Measurements from ENCODE around the gene CELF1.

CELF1 gene

DNA sequence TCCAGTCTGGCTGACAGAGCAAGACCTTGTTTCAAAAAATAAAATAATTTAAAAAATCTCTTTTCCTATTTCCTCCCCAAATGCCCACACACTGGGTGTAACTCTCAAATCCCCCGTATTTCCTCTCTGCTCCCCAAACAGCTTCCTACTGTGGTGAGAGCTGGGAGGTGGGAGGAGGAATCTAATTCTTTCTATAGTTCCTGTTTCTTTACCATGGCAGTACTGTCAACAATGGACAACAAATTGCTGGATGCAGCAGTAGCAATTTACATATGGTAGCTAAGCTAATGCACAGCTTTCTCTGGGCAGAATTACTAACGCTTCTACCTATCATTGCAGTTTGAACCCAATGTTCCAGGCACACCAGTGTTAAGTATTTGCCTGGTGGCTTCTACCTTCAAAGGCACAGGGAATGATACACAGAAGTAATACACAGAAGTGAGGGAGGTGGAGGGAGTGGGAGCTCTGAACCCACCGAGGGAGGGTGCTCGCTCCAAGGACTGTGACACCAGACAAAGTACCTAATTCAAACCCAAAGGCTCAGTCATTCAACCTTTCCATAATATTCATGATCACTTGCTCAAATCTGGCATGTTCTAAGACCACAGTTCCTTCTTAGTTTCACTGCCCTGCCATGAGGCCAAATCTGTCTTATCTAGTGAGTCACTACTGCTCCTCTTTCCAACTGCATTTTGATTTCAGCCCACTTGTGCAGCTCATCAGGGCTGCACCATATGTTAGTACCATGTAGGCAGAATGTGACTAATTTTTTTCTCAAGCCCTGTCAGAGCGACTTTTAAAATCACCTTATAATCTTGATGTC, 37.9 kb downstream of the CELF1 start:
- H3K36me3 ChIP-seq (ENCODE audit: control insufficient read depth, insufficient read depth, low read length): no peaks in the 10 kb centered on the region
- H3K4me3 ChIP-seq (ENCODE audit: low read depth, low read length): no peak overlapping the region
- no peak overlapping the region for H3K9ac ChIP-seq (ENCODE audit: low read depth, low read length)
- no peaks in the 10 kb centered on the region for H3K9me3 ChIP-seq (ENCODE audit: control insufficient read depth, insufficient read depth, low read length)
- no peaks in the 10 kb centered on the region for H3K27me3 ChIP-seq (ENCODE audit: control insufficient read depth, insufficient read depth, low read length)
- peaks cover 23% of the 10 kb centered on the region for H3K4me1 ChIP-seq (ENCODE audit: control insufficient read depth, insufficient read depth, low read length)

DNA sequence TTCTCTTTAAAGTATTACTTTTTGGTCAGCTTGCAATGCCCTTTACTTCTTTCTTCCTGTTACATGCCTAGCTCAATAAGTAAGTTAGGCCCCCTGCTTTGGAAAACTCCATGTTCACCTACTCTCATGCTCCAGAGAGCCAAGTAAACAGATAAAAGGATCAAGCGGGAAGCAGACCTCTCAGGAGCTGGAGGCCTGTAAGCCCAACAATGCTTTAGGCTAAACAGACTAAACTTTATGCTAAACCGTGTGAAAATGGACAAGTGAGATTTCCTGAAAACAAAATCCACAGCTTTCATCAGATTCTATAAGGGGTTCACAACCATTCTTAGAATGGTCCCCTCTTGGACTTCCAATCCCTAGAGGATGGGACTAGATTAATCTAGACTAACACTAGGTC, 40.2 kb downstream of the CELF1 start:
- H3K4me3 ChIP-seq (ENCODE audit: low read depth, low read length): no peak overlapping the region
- no peaks in the 10 kb centered on the region for H3K9me3 ChIP-seq (ENCODE audit: control insufficient read depth, insufficient read depth, low read length)
- H3K9ac ChIP-seq (ENCODE audit: low read depth, low read length): no peak overlapping the region
- H3K27me3 ChIP-seq (ENCODE audit: control insufficient read depth, insufficient read depth, low read length): no peaks in the 10 kb centered on the region
- H3K36me3 ChIP-seq (ENCODE audit: control insufficient read depth, insufficient read depth, low read length): no peaks in the 10 kb centered on the region
- peaks cover 40% of the 10 kb centered on the region for H3K4me1 ChIP-seq (ENCODE audit: control insufficient read depth, insufficient read depth, low read length)

DNA sequence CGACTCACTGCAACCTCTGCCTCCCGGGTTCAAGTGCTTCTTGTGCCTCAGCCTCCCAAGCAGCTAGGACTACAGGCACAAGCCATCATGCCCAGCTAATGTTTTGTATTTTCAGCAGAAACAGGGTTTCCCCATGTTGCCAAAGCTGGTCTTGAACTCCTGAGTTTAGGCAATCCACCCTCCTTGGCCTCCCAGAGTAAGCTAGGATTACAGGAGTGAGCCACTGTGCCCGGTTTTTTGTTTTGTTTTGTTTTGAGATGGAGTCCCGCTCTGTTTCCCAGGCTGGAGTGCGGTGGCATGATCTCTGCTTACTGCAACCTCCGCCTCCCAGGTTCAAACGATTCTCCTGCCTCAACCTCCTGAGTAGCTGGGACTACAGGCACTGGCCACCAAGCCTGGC, 41.0 kb downstream of the CELF1 start:
- no peaks in the 10 kb centered on the region for H3K27me3 ChIP-seq (ENCODE audit: control insufficient read depth, insufficient read depth, low read length)
- no peaks in the 10 kb centered on the region for H3K9me3 ChIP-seq (ENCODE audit: control insufficient read depth, insufficient read depth, low read length)
- no peak overlapping the region for H3K4me3 ChIP-seq (ENCODE audit: low read depth, low read length)
- H3K36me3 ChIP-seq (ENCODE audit: control insufficient read depth, insufficient read depth, low read length): no peaks in the 10 kb centered on the region
- no peak overlapping the region for H3K9ac ChIP-seq (ENCODE audit: low read depth, low read length)
- peaks cover 40% of the 10 kb centered on the region for H3K4me1 ChIP-seq (ENCODE audit: control insufficient read depth, insufficient read depth, low read length)

DNA sequence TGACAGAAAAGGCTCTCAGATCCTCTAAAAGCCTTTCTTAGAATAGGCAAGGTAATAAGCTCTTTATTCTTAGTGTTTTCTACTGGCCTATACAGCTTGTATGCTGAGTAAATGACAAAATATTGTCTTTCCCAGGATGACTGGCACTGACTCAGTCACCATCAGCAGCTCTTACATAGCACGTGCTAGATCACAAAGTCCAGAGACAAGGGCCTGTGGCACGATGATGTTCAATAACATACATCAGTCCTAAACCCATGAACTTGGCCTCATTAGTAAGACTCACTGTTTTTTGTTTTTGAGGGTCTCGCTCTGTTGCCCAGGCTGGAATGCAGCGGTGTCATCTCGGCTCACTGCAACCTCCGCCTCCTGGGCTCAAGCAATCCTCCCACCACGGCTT, 42.7 kb downstream of the CELF1 start:
- Histone ChIP-seq H3K9me3 (ENCODE audit: control insufficient read depth, insufficient read depth, low read length) (no peaks in the 10 kb centered on the region), H3K9ac (ENCODE audit: low read depth, low read length) (no peak overlapping the region), H3K27me3 (ENCODE audit: control insufficient read depth, insufficient read depth, low read length) (no peaks in the 10 kb centered on the region), H3K4me1 (ENCODE audit: control insufficient read depth, insufficient read depth, low read length) (peaks cover 36% of the 10 kb centered on the region), H3K36me3 (ENCODE audit: control insufficient read depth, insufficient read depth, low read length) (no peaks in the 10 kb centered on the region), H3K4me3 (ENCODE audit: low read depth, low read length) (no peak overlapping the region)

DNA sequence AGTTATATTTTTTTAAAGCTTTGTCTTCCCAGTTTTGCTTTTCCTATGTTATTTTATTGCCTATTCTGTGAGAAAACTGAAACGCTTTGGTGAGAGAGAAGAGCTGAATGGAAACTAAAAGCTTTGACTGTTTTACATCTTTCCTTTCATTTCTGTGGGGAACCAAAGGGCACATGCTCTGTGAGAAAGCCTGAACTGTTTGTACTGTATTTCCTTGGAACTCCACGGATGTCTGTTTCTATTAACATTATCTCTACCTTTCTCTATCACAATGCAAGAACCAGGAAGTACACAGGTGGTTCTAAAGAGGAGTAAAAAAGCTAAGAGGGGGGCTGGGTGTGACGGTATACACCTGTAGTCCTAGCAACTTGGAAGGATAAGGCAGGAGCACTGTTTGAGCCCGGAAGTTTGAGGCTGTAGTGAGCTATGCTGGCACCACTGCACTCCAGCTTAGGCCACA, 43.8 kb downstream of the CELF1 start:
- H3K9me3 ChIP-seq (ENCODE audit: control insufficient read depth, insufficient read depth, low read length): no peaks in the 10 kb centered on the region
- H3K4me1 ChIP-seq (ENCODE audit: control insufficient read depth, insufficient read depth, low read length): peaks cover 25% of the 10 kb centered on the region
- no peaks in the 10 kb centered on the region for H3K36me3 ChIP-seq (ENCODE audit: control insufficient read depth, insufficient read depth, low read length)
- no peak overlapping the region for H3K4me3 ChIP-seq (ENCODE audit: low read depth, low read length)
- H3K27me3 ChIP-seq (ENCODE audit: control insufficient read depth, insufficient read depth, low read length): no peaks in the 10 kb centered on the region
- H3K9ac ChIP-seq (ENCODE audit: low read depth, low read length): no peak overlapping the region

DNA sequence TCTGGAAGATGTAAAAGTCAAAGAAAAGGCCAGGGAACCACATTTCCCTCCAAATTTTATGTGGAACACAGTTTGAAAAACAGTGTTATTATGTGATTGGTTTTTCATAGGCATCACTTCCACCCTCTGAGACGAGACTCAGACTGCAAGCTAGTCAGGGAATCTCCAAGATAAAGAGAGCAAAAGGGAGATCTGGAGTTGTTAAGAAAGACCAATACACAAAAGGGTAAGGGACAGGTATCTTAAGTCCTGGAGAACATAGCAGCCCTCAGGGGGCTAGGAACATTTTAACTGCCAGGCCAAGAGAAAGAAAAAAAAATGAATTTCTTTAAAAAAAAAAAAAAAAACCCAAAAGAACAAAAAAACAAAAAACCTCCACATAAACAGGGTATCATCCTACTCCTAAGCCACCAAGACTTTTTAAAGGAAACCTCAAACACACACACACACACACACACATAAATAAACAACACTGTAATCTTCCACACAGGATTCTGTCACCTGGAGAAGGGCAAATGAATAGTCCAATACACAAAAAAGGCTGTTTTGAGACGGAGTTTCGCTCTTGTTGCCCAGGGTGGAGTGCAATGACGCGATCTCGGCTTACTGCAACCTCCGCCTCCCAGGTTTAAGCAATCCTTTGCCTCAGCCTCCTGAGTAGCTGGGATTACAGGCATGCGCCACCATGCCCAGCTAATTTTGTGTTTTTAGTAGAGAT, 44.5 kb downstream of the CELF1 start:
- H3K4me3 ChIP-seq (ENCODE audit: low read depth, low read length): no peak overlapping the region
- H3K27me3 ChIP-seq (ENCODE audit: control insufficient read depth, insufficient read depth, low read length): no peaks in the 10 kb centered on the region
- H3K9me3 ChIP-seq (ENCODE audit: control insufficient read depth, insufficient read depth, low read length): no peaks in the 10 kb centered on the region
- no peaks in the 10 kb centered on the region for H3K36me3 ChIP-seq (ENCODE audit: control insufficient read depth, insufficient read depth, low read length)
- H3K9ac ChIP-seq (ENCODE audit: low read depth, low read length): no peak overlapping the region
- peaks cover 25% of the 10 kb centered on the region for H3K4me1 ChIP-seq (ENCODE audit: control insufficient read depth, insufficient read depth, low read length)

DNA sequence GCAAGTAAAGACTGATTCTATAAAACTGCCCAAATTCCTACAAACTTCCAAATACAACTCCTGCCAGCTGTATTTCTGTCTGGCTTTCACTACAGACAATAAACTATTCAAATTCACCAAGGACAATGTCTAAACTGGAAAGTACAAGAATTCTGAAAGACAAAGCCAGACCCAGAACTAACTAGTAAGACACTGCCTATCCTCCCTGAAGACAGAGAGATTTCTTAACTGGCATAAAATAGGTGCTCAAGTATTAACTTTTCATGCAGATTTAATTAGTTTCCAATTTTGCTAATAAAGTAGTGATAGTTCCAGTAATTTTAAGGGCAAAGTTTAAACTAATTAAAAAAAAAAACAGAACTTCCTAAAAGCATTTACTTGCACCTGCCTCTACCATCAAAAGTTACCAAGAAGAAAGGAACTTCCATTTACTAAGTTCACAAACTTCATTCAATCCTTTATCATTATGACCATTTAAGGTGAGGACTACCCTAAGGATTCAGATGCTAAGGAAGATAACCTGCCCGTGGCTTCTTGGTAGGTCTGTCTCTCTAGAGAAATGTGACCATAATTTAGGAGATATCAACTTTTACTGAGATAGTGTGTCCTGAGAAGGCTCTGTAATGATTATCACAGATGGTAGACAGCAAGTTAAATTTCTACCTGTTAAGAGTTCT, 45.2 kb downstream of the CELF1 start:
- no peaks in the 10 kb centered on the region for H3K36me3 ChIP-seq (ENCODE audit: control insufficient read depth, insufficient read depth, low read length)
- H3K4me3 ChIP-seq (ENCODE audit: low read depth, low read length): no peak overlapping the region
- H3K4me1 ChIP-seq (ENCODE audit: control insufficient read depth, insufficient read depth, low read length): peaks cover 23% of the 10 kb centered on the region
- no peaks in the 10 kb centered on the region for H3K9me3 ChIP-seq (ENCODE audit: control insufficient read depth, insufficient read depth, low read length)
- no peak overlapping the region for H3K9ac ChIP-seq (ENCODE audit: low read depth, low read length)
- no peaks in the 10 kb centered on the region for H3K27me3 ChIP-seq (ENCODE audit: control insufficient read depth, insufficient read depth, low read length)

DNA sequence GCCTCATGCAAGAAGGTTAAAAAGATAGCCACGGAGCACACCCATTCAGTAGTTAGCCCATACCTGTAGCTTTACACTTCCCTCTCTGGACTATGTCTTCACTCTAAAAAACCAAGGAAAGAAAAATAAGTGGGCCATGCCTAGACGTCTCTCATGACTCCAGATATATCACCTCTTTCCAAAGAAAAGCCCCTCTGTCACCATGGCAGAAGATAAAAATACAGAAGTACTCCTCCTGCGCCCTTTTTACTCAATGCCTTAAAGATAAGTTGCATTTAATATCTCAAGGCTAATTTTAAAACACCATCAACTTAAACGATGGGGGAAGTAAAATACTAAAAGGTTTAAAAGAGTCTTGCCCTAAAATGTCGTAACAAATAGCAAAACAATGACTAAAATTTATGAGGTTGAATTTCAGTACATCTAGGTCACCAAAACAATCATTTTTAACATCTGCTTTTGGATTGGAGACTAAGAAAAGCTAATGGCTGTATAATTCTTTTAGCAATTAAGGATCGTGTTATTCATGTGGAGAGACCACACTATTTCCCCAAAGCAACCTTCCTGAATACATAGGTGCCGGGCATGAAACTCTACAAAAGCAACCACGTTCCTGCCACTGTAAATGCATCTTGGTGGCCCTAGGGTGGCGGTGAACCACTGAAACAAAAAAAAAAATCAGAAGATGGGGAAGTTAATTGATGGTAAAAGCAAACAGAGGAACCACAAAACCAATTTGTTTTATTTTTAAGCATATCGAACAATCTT, 46.0 kb downstream of the CELF1 start:
- H3K36me3 ChIP-seq (ENCODE audit: control insufficient read depth, insufficient read depth, low read length): no peaks in the 10 kb centered on the region
- H3K4me1 ChIP-seq (ENCODE audit: control insufficient read depth, insufficient read depth, low read length): peaks cover 20% of the 10 kb centered on the region
- H3K9me3 ChIP-seq (ENCODE audit: control insufficient read depth, insufficient read depth, low read length): no peaks in the 10 kb centered on the region
- no peak overlapping the region for H3K4me3 ChIP-seq (ENCODE audit: low read depth, low read length)
- H3K9ac ChIP-seq (ENCODE audit: low read depth, low read length): no peak overlapping the region
- H3K27me3 ChIP-seq (ENCODE audit: control insufficient read depth, insufficient read depth, low read length): no peaks in the 10 kb centered on the region

DNA sequence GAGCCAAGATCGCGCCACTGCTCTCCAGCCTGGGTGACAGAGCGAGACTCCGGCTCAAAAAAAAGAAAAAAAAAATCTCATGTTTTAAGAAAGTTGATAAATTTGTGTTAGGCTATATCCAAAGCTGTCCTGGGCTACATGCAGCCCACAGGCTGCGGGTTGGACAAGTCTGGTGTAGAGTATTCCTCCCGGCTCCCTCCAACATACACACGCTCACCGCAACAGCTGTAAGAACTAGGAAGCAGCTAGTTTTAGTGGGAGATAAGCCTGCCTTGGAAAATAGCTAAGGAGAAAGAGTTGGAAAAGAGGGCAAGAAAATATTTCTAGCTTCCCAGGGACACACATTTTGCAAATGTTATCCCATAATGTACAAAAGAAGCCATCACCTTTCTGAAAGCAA, 46.6 kb downstream of the CELF1 start:
- Histone ChIP-seq H3K27me3 (ENCODE audit: control insufficient read depth, insufficient read depth, low read length) (no peaks in the 10 kb centered on the region), H3K9me3 (ENCODE audit: control insufficient read depth, insufficient read depth, low read length) (no peaks in the 10 kb centered on the region), H3K9ac (ENCODE audit: low read depth, low read length) (no peak overlapping the region), H3K36me3 (ENCODE audit: control insufficient read depth, insufficient read depth, low read length) (no peaks in the 10 kb centered on the region), H3K4me3 (ENCODE audit: low read depth, low read length) (no peak overlapping the region), H3K4me1 (ENCODE audit: control insufficient read depth, insufficient read depth, low read length) (peaks cover 20% of the 10 kb centered on the region)

DNA sequence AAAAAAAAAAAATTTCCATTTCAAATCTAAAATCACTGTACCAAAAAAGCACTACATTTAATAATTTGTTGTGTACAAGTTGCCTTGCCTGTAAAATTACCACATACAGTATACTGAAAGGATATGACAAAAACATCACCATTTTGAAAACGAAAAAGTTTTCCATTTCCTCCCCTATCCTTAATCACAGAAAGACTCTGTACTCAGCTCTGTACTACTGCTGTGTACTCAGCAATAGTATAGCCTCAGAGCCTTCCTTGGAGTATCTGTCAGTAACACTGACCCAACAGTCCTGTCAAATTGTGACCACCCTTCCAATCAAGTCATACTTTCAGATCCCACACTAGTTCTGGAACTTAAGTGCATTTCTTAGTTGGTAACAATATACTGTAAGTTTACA, 48.0 kb downstream of the CELF1 start:
- no peak overlapping the region for H3K9ac ChIP-seq (ENCODE audit: low read depth, low read length)
- H3K36me3 ChIP-seq (ENCODE audit: control insufficient read depth, insufficient read depth, low read length): no peaks in the 10 kb centered on the region
- H3K4me3 ChIP-seq (ENCODE audit: low read depth, low read length): no peak overlapping the region
- no peaks in the 10 kb centered on the region for H3K9me3 ChIP-seq (ENCODE audit: control insufficient read depth, insufficient read depth, low read length)
- H3K27me3 ChIP-seq (ENCODE audit: control insufficient read depth, insufficient read depth, low read length): no peaks in the 10 kb centered on the region
- H3K4me1 ChIP-seq (ENCODE audit: control insufficient read depth, insufficient read depth, low read length): peaks cover 26% of the 10 kb centered on the region

DNA sequence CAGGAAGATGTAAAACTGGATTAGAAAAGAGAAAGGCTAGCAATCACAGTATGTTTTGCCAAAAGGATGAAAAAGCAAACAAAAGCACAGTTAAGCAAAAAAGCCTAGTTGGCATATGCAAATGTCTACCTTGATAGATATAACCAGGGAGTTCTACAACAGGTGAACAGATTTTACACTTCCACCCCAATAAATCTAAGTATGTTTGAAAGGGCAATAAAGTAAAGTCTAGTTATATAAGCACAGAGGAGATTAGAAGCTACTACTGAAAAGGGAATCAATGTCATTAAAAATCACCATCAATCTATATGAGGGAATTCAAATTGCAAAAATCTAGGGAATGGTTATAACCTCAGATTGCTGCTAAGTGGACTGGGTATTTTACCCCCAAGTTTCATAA, 49.7 kb downstream of the CELF1 start:
- peaks cover 19% of the 10 kb centered on the region for H3K4me1 ChIP-seq (ENCODE audit: control insufficient read depth, insufficient read depth, low read length)
- H3K9ac ChIP-seq (ENCODE audit: low read depth, low read length): no peak overlapping the region
- no peaks in the 10 kb centered on the region for H3K36me3 ChIP-seq (ENCODE audit: control insufficient read depth, insufficient read depth, low read length)
- H3K27me3 ChIP-seq (ENCODE audit: control insufficient read depth, insufficient read depth, low read length): no peaks in the 10 kb centered on the region
- H3K4me3 ChIP-seq (ENCODE audit: low read depth, low read length): no peak overlapping the region
- no peaks in the 10 kb centered on the region for H3K9me3 ChIP-seq (ENCODE audit: control insufficient read depth, insufficient read depth, low read length)
